Measurements from ENCODE around the gene ZBTB18. TPM values are rescaled to one million over a fixed set of nuclear protein-coding genes. Genes with fewer than 3 reads are reported as not detected.
"Not testable (repeated sequence)": the region's sequence is repeated elsewhere in the genome, so short reads cannot be mapped to it uniquely, and the experiment has no call there.

ZBTB18 gene
- total RNA-seq, 1 experiment from 2014 or later = 8.8 TPM

DNA sequence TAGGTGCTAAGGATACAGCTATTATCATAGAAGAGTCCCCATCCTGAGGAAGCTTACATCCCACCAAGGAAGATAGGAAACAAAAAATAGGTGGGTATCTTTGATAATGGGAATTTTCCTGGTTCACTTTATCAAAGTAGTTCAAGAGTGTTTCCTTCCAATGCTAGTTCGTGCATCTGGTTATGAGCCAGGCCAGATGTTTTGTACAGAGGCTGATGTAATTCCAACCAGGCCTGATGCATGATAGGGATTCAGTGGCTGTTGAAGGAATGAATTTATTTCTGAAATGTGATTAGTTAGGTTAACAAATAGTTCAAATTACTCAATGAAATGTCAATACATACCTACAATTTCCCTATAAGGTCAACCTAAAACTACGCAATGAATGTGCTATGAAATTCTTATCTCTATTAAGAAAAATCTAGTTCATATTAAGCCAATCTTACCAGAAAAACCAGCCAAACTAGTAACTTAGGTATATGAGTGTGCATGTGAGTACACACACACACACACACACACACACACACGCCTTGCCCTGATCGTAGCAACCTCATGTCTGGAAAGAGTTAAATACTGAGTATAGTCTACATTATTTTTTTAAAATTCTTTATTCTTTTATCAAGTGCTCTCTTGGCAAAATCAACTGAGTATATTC, 9.5 kb upstream of the ZBTB18 start:
- DNase-seq = no peak
- intact Hi-C loops (cut with micrococcal nuclease; ENCODE audit: unreplicated experiment) = loop anchor here (10.0 kb wide), 1 partner anchor 187 kb away; the partner anchor contains the start of gene AKT3
- Histone ChIP-seq H3K36me3 (ENCODE audit: control insufficient read depth, insufficient read depth, low read length) (no peaks in the 10 kb centered on the region), H3K4me1 (no peaks in the 10 kb centered on the region), H3K4me3 (ENCODE audit: low read depth, low read length) (no peak overlapping the region), H3K27me3 (replicated peaks; ENCODE audit: control insufficient read depth, insufficient read depth, low read length) (no peaks in the 10 kb centered on the region), H3K9me3 (no peaks in the 10 kb centered on the region)
- H3K9me3 Mint-ChIP-seq (ENCODE audit: unreplicated experiment) = no peaks in the 10 kb centered on the region
- H3K36me3 Mint-ChIP-seq (ENCODE audit: insufficient read depth, unreplicated experiment) = no peaks in the 10 kb centered on the region
- H3K4me1 Mint-ChIP-seq (ENCODE audit: low read depth, unreplicated experiment) = peaks cover 21% of the 10 kb centered on the region
- H3K4me3 Mint-ChIP-seq (ENCODE audit: unreplicated experiment) = no peak overlapping the region
- BruUV-seq (replicated peaks) = no TSS peak
- peaks cover 16% of the 10 kb centered on the region for H3K27me3 Mint-ChIP-seq (ENCODE audit: insufficient read depth, unreplicated experiment)
- TF ChIP-seq, protein P1, sequence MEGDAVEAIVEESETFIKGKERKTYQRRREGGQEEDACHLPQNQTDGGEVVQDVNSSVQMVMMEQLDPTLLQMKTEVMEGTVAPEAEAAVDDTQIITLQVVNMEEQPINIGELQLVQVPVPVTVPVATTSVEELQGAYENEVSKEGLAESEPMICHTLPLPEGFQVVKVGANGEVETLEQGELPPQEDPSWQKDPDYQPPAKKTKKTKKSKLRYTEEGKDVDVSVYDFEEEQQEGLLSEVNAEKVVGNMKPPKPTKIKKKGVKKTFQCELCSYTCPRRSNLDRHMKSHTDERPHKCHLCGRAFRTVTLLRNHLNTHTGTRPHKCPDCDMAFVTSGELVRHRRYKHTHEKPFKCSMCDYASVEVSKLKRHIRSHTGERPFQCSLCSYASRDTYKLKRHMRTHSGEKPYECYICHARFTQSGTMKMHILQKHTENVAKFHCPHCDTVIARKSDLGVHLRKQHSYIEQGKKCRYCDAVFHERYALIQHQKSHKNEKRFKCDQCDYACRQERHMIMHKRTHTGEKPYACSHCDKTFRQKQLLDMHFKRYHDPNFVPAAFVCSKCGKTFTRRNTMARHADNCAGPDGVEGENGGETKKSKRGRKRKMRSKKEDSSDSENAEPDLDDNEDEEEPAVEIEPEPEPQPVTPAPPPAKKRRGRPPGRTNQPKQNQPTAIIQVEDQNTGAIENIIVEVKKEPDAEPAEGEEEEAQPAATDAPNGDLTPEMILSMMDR (IDR thresholded peaks at IDR 0.05; ENCODE audit: insufficient read depth in 1 of 2, low read depth in 1 of 2, low read length in 1 of 2, severe bottlenecking in 1 of 2, unreplicated experiment in 1 of 2) = no peak
- ChIA-PET POLR2A (no interaction called here), CTCF (no interaction called here)
- no peak overlapping the region for H3K27ac Mint-ChIP-seq (ENCODE audit: unreplicated experiment)

DNA sequence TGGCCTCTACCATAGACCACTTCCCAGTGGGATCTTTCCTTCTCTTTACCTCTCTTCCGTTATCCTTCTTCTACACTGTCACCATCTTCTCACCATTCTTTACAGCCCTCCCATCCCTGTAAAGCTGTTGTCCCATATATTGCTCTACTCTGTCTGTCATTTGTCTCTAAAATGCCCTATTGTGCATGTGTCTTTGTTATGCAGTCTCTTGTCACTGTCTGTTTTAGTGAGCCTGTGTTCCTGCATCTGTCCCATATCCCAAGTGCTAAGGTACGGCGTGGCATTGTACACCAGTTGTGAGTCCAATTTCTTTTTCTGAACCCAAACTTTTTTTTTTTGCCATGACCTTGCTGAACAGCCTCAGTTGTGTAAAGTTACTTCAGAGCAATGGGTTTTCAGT, 8.8 kb upstream of the ZBTB18 start:
- H3K36me3 Mint-ChIP-seq (ENCODE audit: insufficient read depth, unreplicated experiment) = peaks cover under 1% of the 10 kb centered on the region
- TF ChIP-seq, protein P1 (IDR thresholded peaks at IDR 0.05; ENCODE audit: insufficient read depth in 1 of 2, low read depth in 1 of 2, low read length in 1 of 2, severe bottlenecking in 1 of 2, unreplicated experiment in 1 of 2) = no peak
- no peaks in the 10 kb centered on the region for H3K9me3 Mint-ChIP-seq (ENCODE audit: unreplicated experiment)
- ChIA-PET CTCF (no interaction called here), POLR2A (no interaction called here)
- H3K27me3 ChIP-seq (replicated peaks; ENCODE audit: control insufficient read depth, insufficient read depth, low read length) = no peaks in the 10 kb centered on the region
- H3K4me1 ChIP-seq = 0 out of 2 replicates have a peak, but pooled peaks cover 4% of the 10 kb centered on the region
- no peaks in the 10 kb centered on the region for H3K36me3 ChIP-seq (ENCODE audit: control insufficient read depth, insufficient read depth, low read length)
- intact Hi-C loops (cut with micrococcal nuclease; ENCODE audit: unreplicated experiment) = loop anchor here (10.0 kb wide), 1 partner anchor 187 kb away; the partner anchor contains the start of gene AKT3
- peaks cover 16% of the 10 kb centered on the region for H3K27me3 Mint-ChIP-seq (ENCODE audit: insufficient read depth, unreplicated experiment)
- H3K4me3 ChIP-seq (ENCODE audit: low read depth, low read length) = no peak overlapping the region
- no peak overlapping the region for H3K27ac Mint-ChIP-seq (ENCODE audit: unreplicated experiment)
- BruUV-seq (replicated peaks) = no TSS peak
- no peaks in the 10 kb centered on the region for H3K9me3 ChIP-seq
- no peak overlapping the region for H3K4me3 Mint-ChIP-seq (ENCODE audit: unreplicated experiment)
- no peak for DNase-seq
- peaks cover 21% of the 10 kb centered on the region for H3K4me1 Mint-ChIP-seq (ENCODE audit: low read depth, unreplicated experiment)

DNA sequence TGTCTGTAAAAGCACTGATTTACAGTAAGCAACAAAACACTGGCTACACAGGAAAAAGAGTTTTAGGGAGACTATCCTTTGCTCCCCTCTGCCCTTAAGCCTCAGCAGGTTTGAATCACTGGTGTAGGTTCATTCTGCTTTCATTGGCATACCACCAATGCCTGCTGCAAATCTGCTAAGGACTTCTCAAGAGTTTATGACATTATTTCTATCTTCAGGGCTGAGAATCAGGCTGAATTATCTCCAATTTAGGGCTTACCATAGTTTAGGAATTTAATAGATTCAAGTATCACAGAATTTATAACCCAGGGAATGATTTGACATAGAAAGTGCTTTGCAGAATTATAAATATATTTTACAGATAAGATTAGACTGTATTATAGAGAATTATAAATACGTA, 6.7 kb upstream of the ZBTB18 start:
- intact Hi-C loops (cut with micrococcal nuclease; ENCODE audit: unreplicated experiment) = loop anchor here (10.0 kb wide), 1 partner anchor 190 kb away; the partner anchor contains the start of gene AKT3
- 0 out of 2 replicates have a peak, but pooled peaks cover 4% of the 10 kb centered on the region for H3K4me1 ChIP-seq
- no peak overlapping the region for H3K4me3 Mint-ChIP-seq (ENCODE audit: unreplicated experiment)
- H3K27ac Mint-ChIP-seq (ENCODE audit: unreplicated experiment) = no peak overlapping the region
- peaks cover 14% of the 10 kb centered on the region for H3K27me3 Mint-ChIP-seq (ENCODE audit: insufficient read depth, unreplicated experiment)
- ChIA-PET CTCF (no interaction called here), POLR2A (no interaction called here)
- H3K36me3 Mint-ChIP-seq (ENCODE audit: insufficient read depth, unreplicated experiment) = peaks cover 5% of the 10 kb centered on the region
- peaks cover 6% of the 10 kb centered on the region for H3K4me1 Mint-ChIP-seq (ENCODE audit: low read depth, unreplicated experiment)
- no peaks in the 10 kb centered on the region for H3K27me3 ChIP-seq (replicated peaks; ENCODE audit: control insufficient read depth, insufficient read depth, low read length)
- no peaks in the 10 kb centered on the region for H3K9me3 Mint-ChIP-seq (ENCODE audit: unreplicated experiment)
- H3K36me3 ChIP-seq (ENCODE audit: control insufficient read depth, insufficient read depth, low read length) = no peaks in the 10 kb centered on the region
- no TSS peak for BruUV-seq (replicated peaks)
- no peak for DNase-seq
- no peaks in the 10 kb centered on the region for H3K9me3 ChIP-seq
- no peak overlapping the region for H3K4me3 ChIP-seq (ENCODE audit: low read depth, low read length)
- TF ChIP-seq, protein P1 (IDR thresholded peaks at IDR 0.05; ENCODE audit: insufficient read depth in 1 of 2, low read depth in 1 of 2, low read length in 1 of 2, severe bottlenecking in 1 of 2, unreplicated experiment in 1 of 2) = no peak

DNA sequence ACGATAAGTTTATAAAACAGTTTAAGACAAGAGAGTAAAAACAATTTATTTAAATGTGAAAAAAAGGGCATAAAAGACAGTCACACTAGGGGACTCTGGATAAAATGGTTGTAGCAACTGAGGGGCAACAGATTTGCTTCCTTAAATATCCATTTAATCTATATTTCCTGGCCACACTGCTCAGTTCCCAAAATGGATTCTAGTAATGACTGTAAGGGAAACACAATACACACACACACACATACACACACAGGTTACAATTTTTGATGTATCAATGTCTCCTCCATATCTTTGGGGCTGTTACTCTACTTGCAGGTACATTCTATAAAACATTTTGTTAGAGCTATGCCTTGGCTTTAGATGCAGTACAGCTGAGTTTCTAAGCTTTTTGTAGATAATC, 4.8 kb upstream of the ZBTB18 start:
- H3K36me3 Mint-ChIP-seq (ENCODE audit: insufficient read depth, unreplicated experiment); H3K4me3 ChIP-seq (ENCODE audit: low read depth, low read length); H3K36me3 ChIP-seq (ENCODE audit: control insufficient read depth, insufficient read depth, low read length); CTCF ChIA-PET; H3K27ac Mint-ChIP-seq (ENCODE audit: unreplicated experiment); H3K4me1 Mint-ChIP-seq (ENCODE audit: low read depth, unreplicated experiment); H3K9me3 Mint-ChIP-seq (ENCODE audit: unreplicated experiment); H3K9me3 ChIP-seq; H3K27me3 ChIP-seq (replicated peaks; ENCODE audit: control insufficient read depth, insufficient read depth, low read length); H3K4me3 Mint-ChIP-seq (ENCODE audit: unreplicated experiment); DNase-seq; BruUV-seq (replicated peaks): not testable (repeated sequence)
- peaks cover 14% of the 10 kb centered on the region for H3K27me3 Mint-ChIP-seq (ENCODE audit: insufficient read depth, unreplicated experiment)
- 0 out of 2 replicates have a peak, but pooled peaks cover 11% of the 10 kb centered on the region for H3K4me1 ChIP-seq
- intact Hi-C loops (cut with micrococcal nuclease; ENCODE audit: unreplicated experiment) = loop anchor here (10.0 kb wide), 1 partner anchor 191 kb away; the partner anchor contains the start of gene AKT3
- POLR2A ChIA-PET = interaction anchor here (0.5 kb wide), 1 partner anchor 782 kb away, joined by 3 read pairs; no protein-coding TSS in a partner anchor

All from Caco-2 (cell line).